AG08395 (cell line): ENCODE data around the gene ESYT1.
"Not testable (repeated sequence)": the region's sequence is repeated elsewhere in the genome, so short reads cannot be mapped to it uniquely, and the experiment has no call there.

Experiments used
- DNase-seq: peaks from one replicate; pipeline ENCODE4 v3.0.0; 2012; ENCODE audit warnings: mixed read lengths, low spot score

The ESYT1 gene

GRCh38 chr12:56104109-56104814 lies 23.8 kb upstream of the ESYT1 start, which contains the start of gene PA2G4:
TSS of gene PA2G4 (plus strand) at chr12:56104559. CDS start at chr12:56104738, 179 bp downstream.
- peak; percentile 98 for DNase-seq

- no peak for DNase-seq
Measured at GRCh38 chr12:56104815-56105608, 23.1 kb upstream of the ESYT1 start.

GRCh38 chr12:56105609-56105902 lies 22.5 kb upstream of the ESYT1 start:
- DNase-seq = no peak

GRCh38 chr12:56107242-56107641 lies 20.8 kb upstream of the ESYT1 start:
- no peak for DNase-seq

- no peak for DNase-seq
Measured at GRCh38 chr12:56110571-56110970, 17.5 kb upstream of the ESYT1 start.

- DNase-seq = no peak
Measured at GRCh38 chr12:56114084-56114483, 14.0 kb upstream of the ESYT1 start.

- no peak for DNase-seq
Measured at GRCh38 chr12:56115329-56115728, 12.7 kb upstream of the ESYT1 start.

- DNase-seq = peak; percentile 88
Measured at GRCh38 chr12:56116267-56117081, 11.6 kb upstream of the ESYT1 start, which contains the start of gene RPL41. TSS of gene RPL41 (plus strand) at chr12:56116633.

GRCh38 chr12:56117082-56117706 lies 10.9 kb upstream of the ESYT1 start:
- DNase-seq = not testable (repeated sequence)

- DNase-seq = peak; percentile 98
Measured at GRCh38 chr12:56117778-56118687, 10.0 kb upstream of the ESYT1 start, which contains the start of gene ZC3H10. TSS of gene ZC3H10 (plus strand) at chr12:56118266. CDS start at chr12:56120563, 2,297 bp downstream.

GRCh38 chr12:56118688-56119357 lies 9.2 kb upstream of the ESYT1 start:
- no peak for DNase-seq

- peak; percentile 88 for DNase-seq
Measured at GRCh38 chr12:56119361-56119796, 8.7 kb upstream of the ESYT1 start.

- no peak for DNase-seq
Measured at GRCh38 chr12:56120158-56120846, 7.8 kb upstream of the ESYT1 start.

- DNase-seq = no peak
Measured at GRCh38 chr12:56121204-56121870, 6.7 kb upstream of the ESYT1 start.

GRCh38 chr12:56122637-56123036 lies 5.4 kb upstream of the ESYT1 start:
- no peak for DNase-seq

GRCh38 chr12:56124133-56124532 lies 3.9 kb upstream of the ESYT1 start:
- no peak for DNase-seq

GRCh38 chr12:56126732-56127239 lies 1.3 kb upstream of the ESYT1 start:
- no peak for DNase-seq

GRCh38 chr12:56127485-56127887 lies 581 bp upstream of the ESYT1 start:
- DNase-seq = no peak

GRCh38 chr12:56128670-56129205 lies 671 bp downstream of the ESYT1 start:
- no peak for DNase-seq
